ENCODE data around the gene APBA2. TPM values are rescaled to one million over a fixed set of nuclear protein-coding genes. Genes with fewer than 3 reads are reported as not detected.

The APBA2 gene
- total RNA-seq, 6 donors from 2014 or later = 3.2 to 7.9 (median 6.0) TPM

DNA sequence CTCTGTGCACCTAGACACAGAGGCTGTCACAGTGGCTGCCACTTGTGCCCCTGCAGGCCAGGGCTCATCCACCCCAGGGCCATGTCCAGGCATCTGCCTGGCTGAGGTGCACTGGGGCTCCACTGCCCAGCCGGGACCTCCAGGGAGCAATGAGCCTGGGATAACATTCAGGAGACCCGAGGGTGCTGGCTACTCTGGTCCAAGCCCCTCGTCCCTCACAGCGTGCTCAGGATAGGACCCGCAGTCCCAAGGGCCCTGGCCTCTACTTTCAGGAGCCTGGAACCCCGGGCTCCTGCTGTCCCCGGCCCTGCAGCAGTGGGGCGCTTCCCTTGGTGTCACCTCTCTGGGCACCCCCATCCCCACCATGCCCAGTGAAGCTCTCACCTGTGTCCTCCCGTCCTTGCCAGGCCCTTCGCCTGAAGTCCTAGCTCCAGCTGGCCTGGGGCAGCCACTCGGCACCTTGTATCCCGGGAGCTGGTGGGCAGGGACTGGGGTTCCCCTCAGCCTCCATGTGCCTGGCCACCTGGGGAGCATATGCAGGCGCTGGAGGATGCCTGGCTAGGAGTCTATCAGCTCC is 226.0 kb downstream of the APBA2 start:
- H3K4me3 ChIP-seq = no peak overlapping the region
- peaks cover 0 to 6% (median 0%) of the 10 kb centered on the region in 4 donors for H3K27me3 ChIP-seq
- DNase-seq = peak in 1 of 2 donors; percentile 64
- no peak for TF ChIP-seq EP300 (IDR thresholded peaks at IDR 0.05)
- TF ChIP-seq, protein P1, sequence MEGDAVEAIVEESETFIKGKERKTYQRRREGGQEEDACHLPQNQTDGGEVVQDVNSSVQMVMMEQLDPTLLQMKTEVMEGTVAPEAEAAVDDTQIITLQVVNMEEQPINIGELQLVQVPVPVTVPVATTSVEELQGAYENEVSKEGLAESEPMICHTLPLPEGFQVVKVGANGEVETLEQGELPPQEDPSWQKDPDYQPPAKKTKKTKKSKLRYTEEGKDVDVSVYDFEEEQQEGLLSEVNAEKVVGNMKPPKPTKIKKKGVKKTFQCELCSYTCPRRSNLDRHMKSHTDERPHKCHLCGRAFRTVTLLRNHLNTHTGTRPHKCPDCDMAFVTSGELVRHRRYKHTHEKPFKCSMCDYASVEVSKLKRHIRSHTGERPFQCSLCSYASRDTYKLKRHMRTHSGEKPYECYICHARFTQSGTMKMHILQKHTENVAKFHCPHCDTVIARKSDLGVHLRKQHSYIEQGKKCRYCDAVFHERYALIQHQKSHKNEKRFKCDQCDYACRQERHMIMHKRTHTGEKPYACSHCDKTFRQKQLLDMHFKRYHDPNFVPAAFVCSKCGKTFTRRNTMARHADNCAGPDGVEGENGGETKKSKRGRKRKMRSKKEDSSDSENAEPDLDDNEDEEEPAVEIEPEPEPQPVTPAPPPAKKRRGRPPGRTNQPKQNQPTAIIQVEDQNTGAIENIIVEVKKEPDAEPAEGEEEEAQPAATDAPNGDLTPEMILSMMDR (IDR thresholded peaks at IDR 0.05) = no peak
- no peak for TF ChIP-seq POLR2AphosphoS5 (IDR thresholded peaks at IDR 0.05)
- TF ChIP-seq POLR2A (IDR thresholded peaks at IDR 0.05) = no peak
- H3K36me3 ChIP-seq = no peaks in the 10 kb centered on the region
- H3K9me3 ChIP-seq = no peaks in the 10 kb centered on the region
- H3K27ac ChIP-seq = no peak overlapping the region
- WGBS, 2 donors = 90 to 94% methylated on average over 8 to 10 of the region's 13 CpGs
- peaks cover 5 to 12% (median 8%) of the 10 kb centered on the region in 4 donors for H3K4me1 ChIP-seq
- no peak for ATAC-seq (ENCODE audit: low FRiP score in 2 of 2)

DNA sequence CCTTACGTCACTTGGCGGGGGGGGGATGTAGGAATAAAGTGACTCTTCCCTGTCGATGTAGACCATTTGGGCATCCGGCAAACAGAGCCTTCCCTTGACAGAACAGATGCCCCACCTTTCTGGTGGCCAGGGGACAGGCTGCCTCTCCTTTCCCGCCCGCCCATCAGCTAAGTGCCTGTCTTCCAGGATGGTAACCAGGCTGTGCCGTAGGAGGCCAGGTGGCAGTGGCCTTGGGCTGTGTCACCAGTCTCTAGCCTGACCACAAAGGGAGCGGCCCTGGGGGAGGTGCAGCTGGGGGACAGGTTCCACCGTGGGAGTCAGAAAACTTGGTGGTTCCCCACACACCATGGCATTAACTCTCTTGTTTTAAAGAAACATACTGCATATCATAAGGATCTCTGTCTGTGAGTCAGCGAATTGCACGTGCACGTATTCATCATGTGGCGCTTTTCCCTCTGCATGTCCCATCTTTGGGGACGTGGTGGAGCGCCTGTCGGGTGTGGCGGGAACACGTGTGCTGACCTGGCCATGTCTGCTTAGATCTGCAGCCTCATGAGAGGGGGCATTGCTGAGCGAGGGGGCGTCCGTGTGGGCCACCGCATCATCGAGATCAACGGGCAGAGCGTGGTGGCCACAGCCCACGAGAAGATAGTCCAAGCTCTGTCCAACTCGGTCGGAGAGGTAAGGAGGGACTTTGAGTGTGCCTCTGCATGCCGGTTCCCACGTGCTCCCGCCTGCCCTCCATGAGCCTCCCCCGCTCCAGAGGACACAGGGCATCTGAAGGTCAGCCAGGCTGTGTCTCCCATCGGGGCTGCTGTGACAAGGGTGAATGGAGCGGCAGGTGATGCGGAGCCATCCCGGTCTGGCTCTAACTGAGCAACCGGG is 227.8 kb downstream of the APBA2 start:
- peaks cover 0 to 6% (median 0%) of the 10 kb centered on the region in 4 donors for H3K27me3 ChIP-seq
- no peak overlapping the region for H3K4me3 ChIP-seq
- no peak overlapping the region for H3K27ac ChIP-seq
- no peaks in the 10 kb centered on the region for H3K9me3 ChIP-seq
- TF ChIP-seq EP300 (IDR thresholded peaks at IDR 0.05) (no peak), POLR2AphosphoS5 (IDR thresholded peaks at IDR 0.05) (no peak), POLR2A (IDR thresholded peaks at IDR 0.05) (no peak)
- TF ChIP-seq, protein P1 (IDR thresholded peaks at IDR 0.05) = no peak
- no peak for DNase-seq
- H3K4me1 ChIP-seq = peaks cover 5 to 12% (median 8%) of the 10 kb centered on the region in 4 donors
- ATAC-seq (ENCODE audit: low FRiP score in 2 of 2) = no peak
- no peaks in the 10 kb centered on the region for H3K36me3 ChIP-seq
- 83 to 88% methylated on average over 31 to 37 of the region's 37 CpGs for WGBS, 2 donors

DNA sequence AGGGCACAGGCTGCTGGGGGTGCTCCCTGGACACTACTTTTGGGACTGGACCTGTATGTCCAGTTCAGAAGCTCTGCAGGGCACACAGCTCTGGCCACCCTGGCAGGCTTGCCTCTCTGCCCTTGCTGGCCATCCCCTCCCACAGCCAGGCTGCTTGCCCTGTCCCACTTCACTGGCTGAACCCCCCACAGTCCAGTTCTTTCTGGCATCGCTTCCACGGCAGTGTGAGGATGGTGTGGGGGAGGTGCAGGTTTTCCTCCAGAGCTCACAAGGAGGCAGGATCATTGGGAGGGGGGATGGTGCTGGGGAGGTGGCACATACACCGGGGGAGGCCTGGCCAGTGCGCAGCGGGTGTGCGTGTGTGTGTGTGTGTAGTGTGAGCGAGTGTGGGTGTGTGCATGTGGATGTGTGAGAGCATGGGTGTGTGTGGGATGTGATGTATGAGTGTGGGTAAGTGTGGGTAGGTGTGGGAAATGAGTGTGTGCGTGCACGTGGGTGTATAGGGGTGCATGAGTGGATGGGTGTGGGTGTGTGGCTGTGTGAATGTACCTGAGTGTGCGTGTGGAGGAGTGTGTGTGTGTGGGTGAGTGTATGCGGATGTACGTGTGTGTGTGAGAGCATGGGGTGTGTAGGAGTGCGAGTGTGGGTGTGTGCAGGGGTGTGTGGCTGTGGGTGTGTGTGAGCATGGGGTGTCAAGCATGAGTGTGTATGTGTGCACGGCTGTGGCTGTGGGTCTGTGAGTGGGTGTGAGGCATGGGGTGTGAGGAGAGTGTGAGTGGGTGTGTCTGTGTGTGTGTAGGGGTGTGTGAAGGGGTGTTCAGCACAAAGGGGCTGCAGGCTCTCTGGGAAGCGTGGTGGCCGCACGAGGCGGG is 228.7 kb downstream of the APBA2 start:
- Histone ChIP-seq H3K4me3 (no peak overlapping the region), H3K9me3 (no peaks in the 10 kb centered on the region), H3K36me3 (no peaks in the 10 kb centered on the region), H3K27ac (no peak overlapping the region), H3K4me1 (peaks cover 5 to 12% (median 8%) of the 10 kb centered on the region in 4 donors), H3K27me3 (peaks cover 0 to 6% (median 0%) of the 10 kb centered on the region in 4 donors)
- no peak for ATAC-seq (ENCODE audit: low FRiP score in 2 of 2)
- WGBS, 2 donors = 54 to 58% methylated on average over 18 of the region's 18 CpGs
- TF ChIP-seq EP300 (IDR thresholded peaks at IDR 0.05) (no peak), POLR2A (IDR thresholded peaks at IDR 0.05) (no peak), POLR2AphosphoS5 (IDR thresholded peaks at IDR 0.05) (no peak)
- TF ChIP-seq, protein P1 (IDR thresholded peaks at IDR 0.05) = no peak
- peak in 1 of 2 donors; percentile 54 for DNase-seq

DNA sequence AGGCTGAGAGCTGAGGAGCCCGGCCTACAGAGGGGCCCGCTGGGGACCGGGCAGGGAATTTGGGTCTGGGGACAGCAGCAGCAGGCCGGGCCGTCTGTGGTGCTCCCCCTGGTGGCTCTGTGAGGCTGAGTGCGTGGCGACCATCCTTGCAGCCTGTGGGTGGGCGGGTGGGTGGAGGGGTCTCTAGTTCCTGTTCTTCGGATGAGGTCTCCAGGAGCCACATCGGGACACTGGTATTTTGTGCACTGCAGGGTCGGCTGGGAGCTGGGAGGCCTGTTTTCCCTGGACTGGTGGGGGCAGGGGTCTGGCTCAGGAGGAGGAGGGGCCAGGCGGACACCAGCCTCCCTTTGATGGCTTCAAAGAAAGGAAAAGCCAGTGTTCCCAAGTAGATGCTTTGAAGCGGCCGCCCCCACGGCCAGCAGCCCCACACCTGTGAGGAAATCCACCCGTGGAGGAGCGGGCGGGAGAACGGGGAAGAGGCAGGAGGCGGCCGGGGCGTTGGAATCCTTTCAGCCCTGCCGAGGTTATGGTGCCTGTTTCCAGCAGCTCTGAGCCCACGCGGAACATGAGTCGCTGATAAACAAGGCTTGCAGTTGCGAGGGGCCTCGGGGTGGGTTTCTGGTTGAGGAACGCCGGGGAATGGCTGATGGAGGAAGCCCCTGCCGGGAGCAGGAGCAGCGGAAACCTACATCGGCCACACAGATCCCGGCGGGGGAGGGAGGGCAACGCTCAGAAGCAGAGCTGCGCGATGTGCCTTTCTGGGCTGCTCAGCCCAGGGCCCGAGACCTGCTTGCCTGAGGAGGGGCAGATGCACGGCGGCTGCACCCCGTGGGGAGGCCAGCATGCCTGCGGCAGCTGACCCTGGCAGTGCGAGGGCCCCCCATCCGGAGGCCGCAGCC is 229.6 kb downstream of the APBA2 start:
- DNase-seq (peak in 1 of 2 donors; percentile 65), ATAC-seq (ENCODE audit: low FRiP score in 2 of 2) (no peak)
- H3K4me1 ChIP-seq = peaks cover 5 to 12% (median 8%) of the 10 kb centered on the region in 4 donors
- peak overlapping the region in 3 of 4 donors; percentile 23 to 33 (median 32) for H3K4me3 ChIP-seq
- TF ChIP-seq POLR2A (IDR thresholded peaks at IDR 0.05) = no peak
- no peaks in the 10 kb centered on the region for H3K9me3 ChIP-seq
- peaks cover 0 to 6% (median 0%) of the 10 kb centered on the region in 4 donors for H3K27me3 ChIP-seq
- 0 to 10% methylated on average over 3 to 43 of the region's 46 CpGs for WGBS, 2 donors
- H3K36me3 ChIP-seq = no peaks in the 10 kb centered on the region
- H3K27ac ChIP-seq = no peak overlapping the region

Data from upper lobe of left lung (tissue), 6 donors.